GM18502 (cell line): Measurements from ENCODE around the gene CRYBG3.

Experiments used
- ATAC-seq: cut with Tn5 transposase; IDR thresholded peaks from one replicate; pipeline ENCODE4 v1.9.1; 2021; ENCODE audit warnings: mild to moderate bottlenecking; ENCODE audit not compliant: unreplicated experiment, poor library complexity

CRYBG3 gene

GRCh38 chr3:97821774-97822358 is at the start of gene CRYBG3:
Gene CRYBG3, plus strand, starts transcription at chr3:97822011. Its CDS starts 196 bp downstream, at chr3:97822207.
- ATAC-seq = peak; percentile 98

GRCh38 chr3:97772926-97773325 is 48.9 kb upstream of the CRYBG3 start:
- ATAC-seq = no peak

- ATAC-seq = no peak
Observed at GRCh38 chr3:97778152-97778551, 43.7 kb upstream of the CRYBG3 start.

GRCh38 chr3:97793420-97794019 is 28.3 kb upstream of the CRYBG3 start:
- peak; percentile 81 for ATAC-seq

- no peak for ATAC-seq
Observed at GRCh38 chr3:97795951-97796350, 25.9 kb upstream of the CRYBG3 start.

- ATAC-seq = no peak
Observed at GRCh38 chr3:97804471-97804870, 17.3 kb upstream of the CRYBG3 start.

- no peak for ATAC-seq
Observed at GRCh38 chr3:97810779-97811390, 10.9 kb upstream of the CRYBG3 start.

- peak; percentile 66 for ATAC-seq
Observed at GRCh38 chr3:97815149-97815917, 6.5 kb upstream of the CRYBG3 start.

GRCh38 chr3:97816811-97817210 is 5.0 kb upstream of the CRYBG3 start:
- no peak for ATAC-seq

- no peak for ATAC-seq
Observed at GRCh38 chr3:97817965-97818364, 3.8 kb upstream of the CRYBG3 start.

- no peak for ATAC-seq
Observed at GRCh38 chr3:97820780-97821179, 1.0 kb upstream of the CRYBG3 start.

GRCh38 chr3:97821287-97821773 is 481 bp upstream of the CRYBG3 start:
- ATAC-seq = peak; percentile 61

- peak; percentile 30 for ATAC-seq
Observed at GRCh38 chr3:97822359-97822775, 556 bp downstream of the CRYBG3 start.

- no peak for ATAC-seq
Observed at GRCh38 chr3:97823046-97824004, 1.5 kb downstream of the CRYBG3 start.

GRCh38 chr3:97825101-97825500 is 3.3 kb downstream of the CRYBG3 start:
- ATAC-seq = no peak

- no peak for ATAC-seq
Observed at GRCh38 chr3:97827741-97828471, 6.1 kb downstream of the CRYBG3 start.

GRCh38 chr3:97829198-97829597 is 7.4 kb downstream of the CRYBG3 start:
- no peak for ATAC-seq

GRCh38 chr3:97830638-97831037 is 8.8 kb downstream of the CRYBG3 start:
- ATAC-seq = no peak

GRCh38 chr3:97831140-97831539 is 9.3 kb downstream of the CRYBG3 start:
- ATAC-seq = no peak
